HG02884 (cell line): ENCODE measurements around the gene PDGFRB.
"Not testable (repeated sequence)": the region's sequence is repeated elsewhere in the genome, so short reads cannot be mapped to it uniquely, and the experiment has no call there.

Experiments used
- ATAC-seq: cut with Tn5 transposase; IDR thresholded peaks from one replicate; pipeline ENCODE4 v1.9.1; 2021; ENCODE audit warnings: mild to moderate bottlenecking, moderate library complexity; ENCODE audit not compliant: unreplicated experiment

The PDGFRB gene

DNA sequence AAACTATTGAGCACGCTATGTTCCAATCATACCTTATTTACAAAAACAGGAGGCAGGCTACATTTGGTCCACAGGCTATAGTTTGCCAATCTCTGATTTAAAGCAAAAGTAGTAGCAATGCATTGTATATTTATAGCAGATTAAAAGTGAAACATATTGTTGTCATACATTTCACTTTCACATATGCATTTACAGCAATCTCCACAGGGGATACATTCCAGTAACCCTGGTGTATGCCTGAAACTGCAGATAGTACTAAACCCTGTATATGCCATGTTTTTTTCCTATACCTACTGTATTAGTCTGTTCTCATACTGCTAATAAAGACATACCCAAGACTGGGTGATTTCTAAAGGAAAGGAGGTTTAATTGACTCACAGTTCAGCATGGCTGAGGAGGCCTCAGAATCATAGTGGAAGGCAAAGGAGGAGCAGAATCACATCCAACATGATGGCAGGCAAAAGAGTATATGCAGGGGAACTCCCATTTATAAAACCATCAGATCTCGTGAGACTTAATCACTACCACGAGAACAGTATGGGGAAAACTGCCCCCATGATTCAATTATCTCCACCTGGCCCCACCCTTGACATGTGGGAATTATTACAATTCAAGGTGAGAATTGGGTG is 63.4 kb downstream of the PDGFRB start:
- ATAC-seq = no peak

GRCh38 chr5:150085950-150086715 is 69.5 kb downstream of the PDGFRB start, which contains the start of gene CSF1R:
TSS of gene CSF1R (minus strand) at chr5:150086554. CDS start at chr5:150086427, 127 bp downstream.
- ATAC-seq = no peak

GRCh38 chr5:150085191-150085912 is 70.3 kb downstream of the PDGFRB start:
- ATAC-seq = no peak

GRCh38 chr5:150084754-150085153 is 70.9 kb downstream of the PDGFRB start:
- ATAC-seq = not testable (repeated sequence)

GRCh38 chr5:150082889-150083288 is 72.8 kb downstream of the PDGFRB start:
- no peak for ATAC-seq

DNA sequence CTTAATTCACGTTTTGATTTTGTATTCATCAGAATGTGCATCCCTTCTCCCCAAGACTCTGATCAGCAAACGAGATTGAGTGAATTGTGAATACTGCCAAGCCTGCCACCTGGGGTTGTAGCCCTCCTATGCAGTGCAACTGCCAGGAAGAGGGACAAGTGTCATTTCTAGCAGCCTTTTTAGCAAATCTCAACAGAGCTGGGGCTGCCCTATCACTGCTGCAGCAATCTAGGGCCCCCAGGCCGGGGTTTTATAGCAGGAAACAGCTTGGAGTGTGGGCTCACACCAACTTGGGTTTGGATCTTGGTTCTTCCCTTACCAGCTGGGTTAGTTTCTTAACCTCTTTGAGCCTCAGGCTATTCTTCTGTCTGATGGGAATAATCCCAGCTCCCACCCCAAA is 73.3 kb downstream of the PDGFRB start:
- ATAC-seq = peak; percentile 25

DNA sequence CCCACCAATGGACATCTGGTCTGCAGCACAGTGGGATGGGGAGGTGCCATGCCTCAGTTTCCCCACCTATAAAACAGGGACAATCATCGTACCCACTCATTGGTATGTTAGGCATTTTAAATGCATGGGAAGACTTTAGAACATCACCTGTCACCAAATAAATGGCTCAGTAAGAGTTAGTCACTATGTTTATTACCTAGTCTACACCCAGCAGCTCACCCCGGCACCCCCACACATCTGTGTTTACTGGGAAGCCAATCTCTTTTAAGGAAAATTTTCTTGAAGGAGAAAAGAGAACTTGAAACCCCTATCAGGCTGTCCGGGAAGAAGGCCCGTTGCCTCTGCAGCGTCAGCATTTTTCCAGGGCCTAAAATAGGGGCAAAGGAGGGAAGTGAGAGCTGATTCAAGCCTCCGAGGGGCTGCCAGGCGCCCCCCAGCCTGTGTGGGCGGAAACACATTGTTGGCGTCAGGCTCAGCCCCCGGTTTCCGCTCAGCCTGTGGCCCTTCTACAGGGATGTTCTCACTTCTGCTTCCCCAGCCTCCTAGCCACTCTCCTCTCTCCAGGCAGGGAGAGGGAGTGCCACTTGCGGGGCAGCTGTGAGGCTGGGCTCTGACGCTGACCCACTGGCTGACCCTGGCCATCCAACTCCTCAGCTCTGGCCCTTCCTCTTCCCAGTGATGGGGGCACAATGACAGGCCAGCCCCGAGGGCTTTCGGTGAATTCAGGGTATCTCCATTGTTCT is 73.9 kb downstream of the PDGFRB start:
- ATAC-seq = peak; percentile 89

DNA sequence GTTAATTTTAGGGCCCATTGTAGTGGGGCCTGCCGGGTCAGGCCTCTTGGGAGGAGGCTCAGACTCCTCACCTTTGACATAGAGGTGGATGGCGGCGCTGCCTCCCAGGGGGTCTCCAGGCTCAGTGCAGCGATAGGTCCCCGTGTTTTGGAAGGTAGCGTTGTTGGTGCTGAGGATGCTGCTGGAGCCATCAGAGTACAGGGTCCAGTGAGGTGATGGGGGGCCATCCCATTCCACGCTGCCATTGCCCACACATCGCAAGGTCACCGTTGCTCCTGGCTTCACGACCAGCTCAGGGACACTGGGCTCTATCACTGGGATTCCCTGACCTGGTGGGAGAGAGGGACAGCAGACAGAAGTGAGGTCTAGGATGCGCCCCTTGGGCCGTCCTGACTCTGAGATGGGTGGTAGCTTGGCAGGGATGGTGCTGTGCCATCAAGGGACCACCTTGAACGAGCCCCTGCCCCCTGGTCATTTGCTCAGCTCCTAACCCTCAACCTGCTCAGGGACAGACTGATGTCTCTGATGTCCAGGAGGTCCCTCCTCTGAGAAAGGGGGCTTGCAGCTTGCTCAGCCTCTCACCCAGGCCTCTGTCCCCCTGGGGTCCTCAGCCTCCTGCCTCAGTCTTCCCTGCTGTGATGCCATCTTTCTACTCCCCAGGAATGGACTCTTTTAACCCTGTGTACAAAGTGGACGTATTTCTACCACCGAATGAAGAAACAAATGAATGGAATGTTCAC is 74.8 kb downstream of the PDGFRB start:
- ATAC-seq = no peak

DNA sequence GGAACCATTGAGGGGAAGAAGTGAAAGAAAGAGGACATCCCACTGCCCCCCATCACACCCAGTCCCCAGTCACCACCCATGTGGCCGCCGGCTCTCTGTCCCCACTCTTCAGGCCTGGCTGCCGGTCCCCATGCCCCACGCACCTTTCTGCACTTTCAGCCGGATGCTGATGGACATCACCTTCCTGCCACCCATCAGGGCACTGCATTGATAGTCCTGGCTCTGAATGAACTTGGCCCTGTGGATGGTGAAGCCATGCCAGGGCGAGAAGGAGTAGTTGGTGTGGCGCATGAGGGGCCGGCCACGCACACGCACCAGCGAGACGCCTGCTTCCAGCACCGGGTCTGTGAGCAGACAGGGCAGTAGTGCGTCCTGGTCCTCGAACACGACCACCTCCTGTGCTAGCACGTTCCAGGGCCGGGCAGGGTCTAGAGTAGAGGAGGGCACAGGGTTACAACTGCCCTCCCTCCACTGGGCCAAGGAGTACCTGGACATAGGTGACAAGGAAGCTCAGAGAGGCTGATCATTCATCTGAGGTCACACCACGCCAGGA is 75.7 kb downstream of the PDGFRB start:
- no peak for ATAC-seq

DNA sequence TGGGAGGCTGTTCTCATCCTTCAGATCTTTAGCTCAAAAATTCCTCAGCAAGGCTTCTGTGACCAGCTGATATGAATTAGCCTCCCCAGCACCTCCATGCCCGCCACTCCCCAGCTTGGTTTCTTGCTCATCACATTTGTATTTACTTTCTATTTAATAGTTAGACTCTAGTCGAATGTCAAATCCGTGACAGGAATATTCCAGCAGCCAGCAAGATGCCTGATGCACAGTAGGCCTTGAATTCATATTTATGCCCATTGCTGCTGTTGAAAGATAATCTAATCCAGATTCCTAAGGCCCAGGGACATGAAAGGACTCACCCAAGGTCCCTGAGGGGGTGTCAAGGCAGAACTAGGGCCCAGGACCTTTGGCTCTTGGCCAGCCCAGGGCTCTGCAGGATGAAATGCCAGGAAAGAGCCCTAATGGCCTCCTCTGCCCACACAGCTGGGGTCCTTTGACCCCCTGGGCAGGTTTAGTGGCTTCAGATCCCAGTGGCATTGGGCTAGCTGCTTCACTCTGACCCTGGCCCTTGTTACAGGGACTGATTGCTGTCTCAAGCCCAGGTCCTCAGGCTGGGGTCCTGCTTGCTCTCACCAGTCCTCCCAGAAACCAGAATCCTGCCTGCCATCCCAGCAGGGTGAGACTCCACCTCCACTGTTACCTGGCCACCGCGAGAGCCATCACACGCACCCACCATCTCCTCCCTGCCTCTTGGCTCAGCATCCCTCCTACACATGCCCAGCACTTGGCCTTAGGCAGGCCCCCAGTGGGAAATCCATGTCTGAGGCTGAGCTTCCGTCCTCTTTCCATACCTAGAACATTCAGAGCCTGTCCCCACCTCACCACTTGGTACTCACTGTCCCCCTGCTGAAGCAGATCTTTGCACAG is 76.6 kb downstream of the PDGFRB start:
- no peak for ATAC-seq

DNA sequence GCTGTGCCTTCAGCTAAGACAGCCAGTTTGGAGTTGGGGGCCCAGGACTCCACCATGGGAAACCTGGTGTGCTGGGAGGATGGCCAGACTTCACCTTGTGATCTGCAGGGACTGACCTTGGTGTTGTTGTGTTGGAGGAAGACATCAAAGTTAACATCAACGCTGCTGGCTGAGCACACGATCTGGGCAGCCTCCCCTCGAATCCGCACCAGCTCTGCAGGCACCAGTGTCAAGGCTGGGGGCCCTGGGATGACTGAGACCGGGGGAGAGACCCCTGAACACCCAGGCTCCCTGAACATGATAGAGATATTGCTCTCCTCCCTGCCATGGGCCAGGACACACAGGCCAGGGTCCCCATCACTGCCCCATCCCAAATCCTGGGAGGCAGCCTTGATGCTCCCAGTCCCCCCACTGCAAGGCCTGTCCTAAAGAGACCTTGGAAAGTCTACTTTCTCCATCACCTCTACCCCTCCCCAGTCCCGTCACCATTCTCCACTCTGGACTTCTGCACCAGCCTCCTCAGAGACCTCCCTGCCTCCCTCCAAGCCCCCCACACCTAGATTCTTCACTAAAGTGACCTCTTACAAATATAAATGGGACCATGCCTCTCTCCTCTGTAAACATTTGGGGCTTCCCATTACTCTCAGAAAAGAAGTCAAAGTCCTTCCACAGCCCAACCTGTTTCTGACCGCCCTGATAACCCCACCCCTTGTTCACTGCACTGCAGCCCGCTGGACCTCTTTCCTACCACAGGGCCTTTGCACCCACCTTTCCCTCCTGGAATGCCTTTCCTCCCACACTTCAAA is 77.4 kb downstream of the PDGFRB start:
- ATAC-seq = no peak

DNA sequence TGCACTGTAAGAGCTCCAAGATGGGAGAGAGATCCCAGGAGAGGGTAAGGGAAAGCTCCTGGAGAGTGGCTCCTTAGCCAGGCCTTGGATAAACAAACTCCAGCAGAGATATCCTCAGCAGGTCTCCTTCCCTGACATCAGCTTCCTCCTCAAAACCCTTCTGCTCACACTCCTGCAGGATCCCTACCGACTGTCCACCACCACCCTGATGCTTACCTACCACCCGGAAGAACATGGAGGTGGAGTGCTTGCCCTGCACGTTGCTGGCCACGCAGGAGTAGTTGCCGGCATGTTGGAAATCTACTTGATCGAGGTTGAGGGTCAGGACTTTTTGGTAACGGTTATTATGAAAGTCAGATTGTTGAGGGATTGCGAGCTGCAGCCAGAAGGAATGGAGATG is 78.6 kb downstream of the PDGFRB start:
- no peak for ATAC-seq

DNA sequence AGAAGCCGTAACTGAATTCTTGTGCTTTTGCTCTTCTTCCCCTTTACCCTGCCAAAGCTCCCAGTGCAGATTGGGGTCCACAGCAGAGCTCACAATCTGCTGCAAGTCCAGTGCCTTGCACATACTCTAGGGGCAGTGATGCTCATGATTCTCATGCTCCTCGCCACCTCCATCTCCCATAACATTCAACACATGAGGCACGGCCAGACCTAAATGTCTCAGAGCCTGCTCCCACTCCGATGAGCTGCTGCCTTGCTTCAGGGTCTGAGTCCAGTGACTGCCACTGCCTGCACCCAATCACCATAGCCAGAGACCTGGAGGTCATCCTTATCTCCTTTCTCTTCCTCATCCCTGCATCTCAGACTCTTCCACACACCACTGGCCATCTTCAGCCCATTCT is 79.8 kb downstream of the PDGFRB start:
- ATAC-seq = no peak

- ATAC-seq = no peak
These were observed 80.4 kb downstream of the PDGFRB start for GRCh38 chr5:150075233-150075632.

GRCh38 chr5:150073677-150074076 is 82.0 kb downstream of the PDGFRB start:
- ATAC-seq = no peak

DNA sequence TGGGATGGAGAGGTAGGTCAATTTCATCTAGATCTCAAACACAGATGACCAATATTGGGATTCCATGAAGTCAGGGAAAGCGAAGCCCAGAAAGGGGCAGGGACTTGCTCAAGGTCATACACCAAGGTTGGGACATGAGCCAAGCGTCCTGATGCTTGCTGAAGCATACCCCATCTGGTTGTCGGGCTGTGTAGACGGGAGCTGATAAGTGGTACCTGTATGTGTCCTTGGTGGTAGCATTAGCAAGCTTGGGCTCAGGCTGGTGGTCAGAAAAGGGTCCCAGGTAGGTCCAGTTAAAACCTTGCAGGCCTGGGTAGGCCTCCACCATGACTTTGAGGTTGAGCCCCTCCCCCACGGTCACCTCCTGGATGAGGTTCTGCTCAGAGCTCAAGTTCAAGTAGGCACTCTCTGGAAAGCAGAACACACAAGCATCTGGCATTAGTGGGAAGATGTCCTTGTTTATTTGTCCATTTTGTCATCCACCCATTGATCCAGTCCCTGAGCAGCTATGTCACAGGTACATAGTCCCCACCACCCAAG is 82.5 kb downstream of the PDGFRB start:
- ATAC-seq = no peak

GRCh38 chr5:150070821-150071220 is 84.8 kb downstream of the PDGFRB start:
- ATAC-seq = no peak
